Measurements from ENCODE around the gene DNAJC25.

DNA sequence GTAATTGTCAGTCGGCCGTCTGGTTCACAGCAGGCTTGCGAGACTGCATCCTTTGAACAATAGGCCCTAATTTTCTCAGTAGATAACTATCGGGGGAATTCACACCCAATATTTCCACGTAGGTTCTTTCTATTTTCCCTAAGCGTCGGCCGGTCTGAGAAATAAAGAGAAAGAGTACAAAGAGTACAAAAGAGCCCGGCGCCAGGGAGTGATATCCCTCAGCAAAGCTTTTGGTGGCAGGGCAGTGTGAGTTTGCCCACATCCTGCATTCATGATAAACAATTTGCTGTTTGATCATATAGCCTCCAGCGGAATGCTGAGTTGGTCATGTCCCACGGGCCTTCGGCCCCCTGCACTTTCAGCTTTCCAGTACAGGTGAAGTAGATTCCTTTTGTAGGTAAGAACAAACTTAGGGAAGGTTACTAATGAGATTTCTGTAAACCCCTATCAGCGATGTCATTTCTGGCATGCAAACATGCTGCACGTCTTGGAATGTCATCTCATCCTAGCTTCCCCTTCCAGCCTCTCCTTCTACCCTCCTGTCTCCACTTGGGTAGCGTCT lies 27.0 kb upstream of the DNAJC25 start:
- TF ChIP-seq, protein P1, sequence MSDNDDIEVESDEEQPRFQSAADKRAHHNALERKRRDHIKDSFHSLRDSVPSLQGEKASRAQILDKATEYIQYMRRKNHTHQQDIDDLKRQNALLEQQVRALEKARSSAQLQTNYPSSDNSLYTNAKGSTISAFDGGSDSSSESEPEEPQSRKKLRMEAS (IDR thresholded peaks at IDR 0.05), result no peak
- no peak for TF ChIP-seq YY1 (IDR thresholded peaks at IDR 0.05; ENCODE audit: low read depth)
- no peak for TF ChIP-seq TEAD4 (IDR thresholded peaks at IDR 0.05)
- TF ChIP-seq EGR1 (IDR thresholded peaks at IDR 0.05), result no peak
- TF ChIP-seq CREB1 (IDR thresholded peaks at IDR 0.05; ENCODE audit: low read depth), result no peak
